Stimulated activated naive B cell treated with anti-CD40 and anti-IgM and Interleukin-4, amounts not matched to agents 10 μg/mL and 1 μg/mL and 100 μg/mL, for 72 hours (primary cell): Measurements from ENCODE around the gene ARHGAP12.
"Not testable (repeated sequence)": the region's sequence is repeated elsewhere in the genome, so short reads cannot be mapped to it uniquely, and the experiment has no call there.

Experiments
- ATAC-seq, 2 donors: fragments of 150-1000 bp; cut with Tn5 transposase; replicated peaks; 2 replicates each; pipeline ENCODE4 v1.10.0; 2021; ENCODE audit warnings: moderate library complexity in 1 of 2
- DNase-seq: peaks from one replicate; pipeline ENCODE4 v3.0.0; 2021
- H3K27ac Mint-ChIP-seq: one replicate; pipeline ENCODE4 v1.8.0; 2022; ENCODE audit warnings: mild to moderate bottlenecking, mixed read lengths
- H3K27me3 Mint-ChIP-seq, 2 donors: one replicate each; pipeline ENCODE4 v1.8.0; 2022; ENCODE audit warnings: mixed read lengths in 2 of 2
- H3K36me3 Mint-ChIP-seq, 2 donors: one replicate each; pipeline ENCODE4 v1.8.0; 2022; ENCODE audit warnings: mixed read lengths in 2 of 2, mild to moderate bottlenecking in 1 of 2
- H3K4me1 Mint-ChIP-seq, 2 donors: one replicate each; pipeline ENCODE4 v1.8.0; 2022; ENCODE audit warnings: mixed read lengths in 2 of 2, mild to moderate bottlenecking in 1 of 2
- H3K4me3 Mint-ChIP-seq, 2 donors: one replicate each; pipeline ENCODE4 v1.8.0; 2022; ENCODE audit warnings: mild to moderate bottlenecking in 2 of 2, mixed read lengths in 2 of 2, moderate library complexity in 1 of 2
- H3K9me3 Mint-ChIP-seq, 2 donors: one replicate each; pipeline ENCODE4 v1.8.0; 2022; ENCODE audit warnings: mixed read lengths in 2 of 2, mild to moderate bottlenecking in 1 of 2

Gene ARHGAP12, protein sequence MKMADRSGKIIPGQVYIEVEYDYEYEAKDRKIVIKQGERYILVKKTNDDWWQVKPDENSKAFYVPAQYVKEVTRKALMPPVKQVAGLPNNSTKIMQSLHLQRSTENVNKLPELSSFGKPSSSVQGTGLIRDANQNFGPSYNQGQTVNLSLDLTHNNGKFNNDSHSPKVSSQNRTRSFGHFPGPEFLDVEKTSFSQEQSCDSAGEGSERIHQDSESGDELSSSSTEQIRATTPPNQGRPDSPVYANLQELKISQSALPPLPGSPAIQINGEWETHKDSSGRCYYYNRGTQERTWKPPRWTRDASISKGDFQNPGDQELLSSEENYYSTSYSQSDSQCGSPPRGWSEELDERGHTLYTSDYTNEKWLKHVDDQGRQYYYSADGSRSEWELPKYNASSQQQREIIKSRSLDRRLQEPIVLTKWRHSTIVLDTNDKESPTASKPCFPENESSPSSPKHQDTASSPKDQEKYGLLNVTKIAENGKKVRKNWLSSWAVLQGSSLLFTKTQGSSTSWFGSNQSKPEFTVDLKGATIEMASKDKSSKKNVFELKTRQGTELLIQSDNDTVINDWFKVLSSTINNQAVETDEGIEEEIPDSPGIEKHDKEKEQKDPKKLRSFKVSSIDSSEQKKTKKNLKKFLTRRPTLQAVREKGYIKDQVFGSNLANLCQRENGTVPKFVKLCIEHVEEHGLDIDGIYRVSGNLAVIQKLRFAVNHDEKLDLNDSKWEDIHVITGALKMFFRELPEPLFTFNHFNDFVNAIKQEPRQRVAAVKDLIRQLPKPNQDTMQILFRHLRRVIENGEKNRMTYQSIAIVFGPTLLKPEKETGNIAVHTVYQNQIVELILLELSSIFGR

DNA sequence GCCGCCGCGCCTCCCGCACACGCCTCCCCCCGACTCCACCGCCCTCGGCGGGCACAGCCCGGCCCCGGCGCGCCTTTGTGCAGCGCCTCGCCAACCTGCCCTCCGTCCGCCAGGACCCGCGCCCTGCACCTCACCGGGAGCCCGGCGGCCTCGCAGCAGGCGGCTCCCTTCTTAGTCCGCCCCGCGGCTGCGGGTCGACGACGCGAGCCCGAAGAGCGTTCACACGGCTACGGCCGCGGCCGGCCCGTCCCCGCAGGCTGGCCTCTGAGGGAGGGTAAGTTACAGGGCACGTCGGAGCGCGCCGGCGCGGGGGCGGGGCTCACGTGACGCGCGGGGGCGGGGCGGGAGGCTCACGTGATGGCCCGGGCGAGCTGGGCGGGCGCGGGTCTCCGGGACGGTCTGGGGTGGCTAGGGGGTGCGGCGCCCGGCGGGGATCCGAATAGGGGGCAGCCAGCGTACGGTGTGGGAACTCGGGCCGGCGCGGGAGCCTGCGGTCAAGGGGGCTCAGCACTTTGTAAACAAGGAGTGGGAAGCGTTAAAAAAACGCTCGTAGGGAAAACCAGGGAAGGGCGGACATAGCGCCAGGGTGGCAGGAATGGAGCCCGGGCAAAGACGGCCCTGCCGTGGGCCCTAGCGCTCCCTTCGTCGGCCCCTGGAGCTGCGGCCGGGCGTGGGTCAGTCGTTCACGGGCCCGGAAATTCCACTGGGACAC, at the start of gene ARHGAP12:
Gene ARHGAP12, minus strand, starts transcription at position 283 of the 712 bp plus-strand sequence. CDS start 19,976 bp downstream, outside the sequence.
- peak within 1 kb of the TSS; percentile 93 for H3K27ac Mint-ChIP-seq
- peaks cover 23 to 46% of the 10 kb centered on the region in 2 donors for H3K4me1 Mint-ChIP-seq
- H3K9me3 Mint-ChIP-seq: no peaks in the 10 kb centered on the region
- DNase-seq: peak; percentile 79
- peak within 1 kb of the TSS; percentile 97 to 99 for H3K4me3 Mint-ChIP-seq
- H3K27me3 Mint-ChIP-seq: no peaks in the 10 kb centered on the region
- H3K36me3 Mint-ChIP-seq: peaks cover 0 to 2% of the 10 kb centered on the region in 2 donors
- ATAC-seq: peak; percentile 78 to 83

DNA sequence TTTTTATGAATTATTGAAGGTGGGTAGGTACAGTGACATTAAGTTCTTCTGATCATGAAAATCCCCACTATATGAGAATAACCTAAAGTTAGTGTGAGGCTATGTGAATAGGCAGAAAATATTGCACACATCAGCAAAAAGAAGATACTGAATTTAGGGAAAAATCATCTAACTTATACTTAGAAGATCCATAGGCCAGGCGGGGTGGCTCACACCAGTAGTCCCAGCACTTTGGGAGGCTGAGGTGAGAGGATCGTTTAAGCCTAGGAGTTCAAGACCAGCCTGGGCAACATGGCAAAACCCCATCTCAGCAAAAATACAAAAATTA, 49.5 kb upstream of the ARHGAP12 start:
- DNase-seq (no peak), ATAC-seq (no peak)
- Mint-ChIP-seq H3K4me1 (peaks cover 8 to 14% of the 10 kb centered on the region in 2 donors), H3K4me3 (no peak overlapping the region), H3K36me3 (peaks cover 3% of the 10 kb centered on the region in 2 donors), H3K27me3 (no peaks in the 10 kb centered on the region), H3K9me3 (peaks cover 2 to 3% of the 10 kb centered on the region in 2 donors), H3K27ac (no peak overlapping the region)

DNA sequence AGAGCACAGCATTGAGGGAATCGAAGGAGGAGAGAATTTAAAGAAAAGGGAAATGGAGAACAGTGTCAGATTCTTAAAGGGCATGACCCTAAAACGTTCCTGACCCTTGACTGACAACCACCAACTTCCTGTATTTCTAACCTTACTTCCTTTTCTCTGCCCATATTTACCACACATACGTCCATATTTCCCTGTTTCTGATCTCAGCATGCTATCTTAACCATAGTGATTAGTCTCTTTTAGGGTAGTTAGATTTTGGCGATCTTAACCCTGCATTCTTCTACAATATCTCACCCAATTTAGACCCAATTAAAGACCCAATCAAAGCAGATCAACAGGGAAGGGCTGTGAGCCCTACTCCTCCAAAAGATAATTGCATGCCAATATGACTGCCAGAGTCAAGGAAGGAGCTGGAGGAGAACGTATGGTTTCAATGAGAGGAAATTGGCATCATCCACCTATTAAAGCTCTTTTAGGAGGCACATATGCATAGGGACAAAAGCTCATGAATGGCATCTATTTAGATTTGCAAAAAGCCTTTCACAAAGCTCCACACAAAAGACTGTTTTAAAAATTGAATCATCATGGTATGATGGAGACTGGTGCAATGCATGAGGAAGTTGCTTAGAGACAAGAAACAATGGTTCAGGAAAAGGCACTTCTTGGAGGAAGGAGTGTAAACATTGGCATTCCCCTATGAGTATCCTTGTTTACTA, 49.0 kb upstream of the ARHGAP12 start:
- Mint-ChIP-seq H3K4me1 (peaks cover 8 to 14% of the 10 kb centered on the region in 2 donors), H3K36me3 (peaks cover 3% of the 10 kb centered on the region in 2 donors), H3K9me3 (peaks cover 2 to 3% of the 10 kb centered on the region in 2 donors), H3K27ac (no peak overlapping the region), H3K27me3 (no peaks in the 10 kb centered on the region), H3K4me3 (peak overlapping the region; percentile 1 to 22)
- no peak for DNase-seq
- peak; percentile 97 to 98 for ATAC-seq

DNA sequence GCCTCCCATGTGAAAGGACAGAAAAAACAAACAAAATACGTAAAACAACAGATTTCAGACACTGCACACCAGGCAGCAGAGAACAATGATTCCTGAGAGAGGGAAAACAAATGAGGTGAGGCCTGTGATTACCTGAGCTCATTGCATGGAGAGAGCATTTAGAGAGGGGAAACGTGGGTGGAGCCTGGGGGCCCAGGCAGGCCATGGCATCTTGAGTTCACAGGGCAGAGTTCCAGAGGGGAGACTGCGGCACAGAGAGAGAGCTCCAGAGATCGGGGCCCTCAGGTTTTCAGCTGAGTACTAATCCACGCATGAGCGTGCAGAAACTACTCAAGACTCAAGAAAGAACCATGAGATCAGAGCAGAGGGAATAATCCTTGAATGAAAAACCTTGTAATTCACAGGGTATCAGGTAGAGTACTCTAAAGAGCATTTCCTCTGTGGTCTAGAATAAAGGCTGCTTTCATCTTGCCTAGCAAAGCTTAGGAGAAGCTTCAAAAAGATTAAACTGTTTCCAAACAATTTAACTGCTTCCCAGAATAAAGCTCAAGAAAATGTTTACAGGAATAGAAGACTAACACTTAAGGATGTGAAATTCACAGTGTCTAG, 46.6 kb upstream of the ARHGAP12 start:
- peaks cover 8 to 14% of the 10 kb centered on the region in 2 donors for H3K4me1 Mint-ChIP-seq
- no peak for ATAC-seq
- H3K27me3 Mint-ChIP-seq: no peaks in the 10 kb centered on the region
- no peak for DNase-seq
- no peaks in the 10 kb centered on the region for H3K9me3 Mint-ChIP-seq
- peaks cover 0 to 3% of the 10 kb centered on the region in 2 donors for H3K36me3 Mint-ChIP-seq
- H3K4me3 Mint-ChIP-seq: no peak overlapping the region
- H3K27ac Mint-ChIP-seq: no peak overlapping the region

DNA sequence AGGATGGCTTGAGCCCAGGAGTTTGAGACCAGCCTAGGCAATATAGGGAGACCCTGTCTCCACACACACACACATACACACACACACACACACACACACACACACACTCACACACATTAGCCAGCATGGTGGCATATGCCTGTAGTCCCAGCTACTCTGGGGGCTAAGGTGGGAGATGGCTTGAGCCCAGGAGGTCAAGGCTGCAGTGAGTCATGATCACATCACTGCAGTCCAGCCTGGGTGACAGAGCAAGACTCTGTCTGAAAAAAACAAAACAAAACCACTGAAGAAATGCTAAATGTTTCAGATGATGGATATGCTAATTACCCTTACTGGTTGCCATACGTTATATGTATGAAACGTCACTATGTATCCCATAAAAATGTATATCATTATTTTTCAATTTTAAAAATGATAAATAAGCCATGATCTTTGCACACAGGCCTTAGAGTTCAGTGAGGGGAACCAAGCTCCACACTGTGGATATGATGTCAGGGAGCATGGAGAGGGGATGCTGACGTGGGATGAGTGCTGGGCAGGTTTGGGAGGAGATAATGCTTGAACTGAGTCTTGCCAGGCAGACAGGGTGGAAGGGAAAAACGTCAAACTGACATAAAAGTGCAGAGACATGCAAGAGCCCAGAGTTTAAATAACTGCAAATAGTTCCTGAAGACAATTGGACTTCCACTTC, 45.9 kb upstream of the ARHGAP12 start:
- no peaks in the 10 kb centered on the region for H3K9me3 Mint-ChIP-seq
- H3K4me1 Mint-ChIP-seq: peaks cover 8 to 14% of the 10 kb centered on the region in 2 donors
- DNase-seq (no peak), ATAC-seq (no peak)
- H3K27me3 Mint-ChIP-seq: no peaks in the 10 kb centered on the region
- no peak overlapping the region for H3K27ac Mint-ChIP-seq
- H3K4me3 Mint-ChIP-seq: no peak overlapping the region
- H3K36me3 Mint-ChIP-seq: peaks cover 0 to 3% of the 10 kb centered on the region in 2 donors

DNA sequence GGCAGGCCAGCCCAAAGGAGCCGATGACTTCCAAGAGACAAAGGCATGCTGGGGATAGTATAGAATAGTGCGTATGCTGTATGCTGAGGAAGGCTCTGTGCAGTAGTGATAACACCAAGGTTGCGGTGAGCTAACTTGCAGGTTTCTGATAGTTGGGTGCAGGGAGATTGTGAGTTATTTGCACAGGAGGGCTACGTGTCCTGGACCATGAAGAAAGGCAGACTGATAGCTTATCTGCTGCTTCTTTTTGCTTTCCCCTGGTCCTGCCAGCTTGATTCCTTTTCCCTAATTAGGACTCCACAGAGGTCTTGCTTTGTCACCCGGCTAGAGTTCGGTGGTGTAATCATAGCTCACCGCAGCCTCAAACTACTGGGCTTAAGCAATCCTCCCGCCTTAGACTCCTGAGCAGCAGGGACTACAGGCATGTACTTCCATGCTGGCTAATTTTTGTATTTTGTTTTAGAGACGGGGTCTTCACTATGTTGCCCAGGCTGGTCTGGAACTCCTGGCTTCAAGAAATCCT, 43.9 kb upstream of the ARHGAP12 start:
- peaks cover 0 to 3% of the 10 kb centered on the region in 2 donors for H3K36me3 Mint-ChIP-seq
- H3K27ac Mint-ChIP-seq: no peak overlapping the region
- H3K4me3 Mint-ChIP-seq: no peak overlapping the region

DNA sequence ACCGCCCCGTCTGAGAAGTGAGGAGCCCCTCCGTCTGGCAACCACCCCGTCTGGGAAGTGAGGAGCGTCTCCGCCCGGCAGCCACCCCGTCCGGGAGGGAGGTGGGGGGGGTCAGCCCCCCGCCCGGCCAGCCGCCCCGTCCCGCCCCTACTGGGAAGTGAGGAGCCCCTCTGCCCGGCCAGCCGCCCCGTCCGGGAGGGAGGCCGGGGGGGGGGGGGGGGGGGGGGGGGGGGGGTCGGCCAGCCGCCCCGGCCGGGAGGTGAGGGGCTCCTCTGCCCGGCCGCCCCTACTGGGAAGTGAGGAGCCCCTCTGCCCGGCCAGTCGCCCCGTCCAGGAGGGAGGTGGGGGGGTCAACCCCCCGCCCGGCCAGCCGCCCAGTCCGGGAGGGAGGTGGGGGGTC, 41.2 kb upstream of the ARHGAP12 start:
- H3K27me3 Mint-ChIP-seq, H3K9me3 Mint-ChIP-seq, H3K4me3 Mint-ChIP-seq, H3K4me1 Mint-ChIP-seq, ATAC-seq, H3K27ac Mint-ChIP-seq, DNase-seq, H3K36me3 Mint-ChIP-seq: not testable (repeated sequence)

More for the DNA sequence above, 43.9 kb upstream of the ARHGAP12 start:
- DNase-seq (no peak), ATAC-seq (no peak)
- Mint-ChIP-seq H3K27me3 (no peaks in the 10 kb centered on the region), H3K4me1 (peaks cover 4 to 8% of the 10 kb centered on the region in 2 donors), H3K9me3 (no peaks in the 10 kb centered on the region)

DNA sequence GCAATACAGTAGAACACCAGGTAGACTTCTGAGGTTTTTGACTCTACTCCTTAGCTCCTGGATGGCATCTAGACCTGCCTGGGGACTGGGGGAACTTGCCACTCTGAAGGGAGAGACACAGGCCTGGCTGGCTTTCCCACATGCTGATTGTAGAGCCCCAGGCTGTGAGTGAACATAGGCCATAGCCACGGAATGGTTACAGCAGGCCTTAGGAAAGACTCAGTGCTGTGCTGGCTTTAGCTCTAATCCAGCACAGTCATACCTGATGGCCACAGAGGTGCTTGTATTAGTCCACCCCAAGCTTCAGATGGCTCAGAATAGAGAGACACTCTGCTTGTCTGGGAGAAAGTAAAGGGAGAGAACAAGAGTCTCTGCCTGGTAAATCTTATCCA, 35.0 kb upstream of the ARHGAP12 start:
- no peak overlapping the region for H3K4me3 Mint-ChIP-seq
- ATAC-seq (no peak), DNase-seq (no peak)
- no peaks in the 10 kb centered on the region for H3K27me3 Mint-ChIP-seq
- H3K9me3 Mint-ChIP-seq: peaks cover 0 to 3% of the 10 kb centered on the region in 2 donors
- peaks cover 0 to 6% of the 10 kb centered on the region in 2 donors for H3K36me3 Mint-ChIP-seq
- H3K4me1 Mint-ChIP-seq: peaks cover 15 to 19% of the 10 kb centered on the region in 2 donors
- no peak overlapping the region for H3K27ac Mint-ChIP-seq

DNA sequence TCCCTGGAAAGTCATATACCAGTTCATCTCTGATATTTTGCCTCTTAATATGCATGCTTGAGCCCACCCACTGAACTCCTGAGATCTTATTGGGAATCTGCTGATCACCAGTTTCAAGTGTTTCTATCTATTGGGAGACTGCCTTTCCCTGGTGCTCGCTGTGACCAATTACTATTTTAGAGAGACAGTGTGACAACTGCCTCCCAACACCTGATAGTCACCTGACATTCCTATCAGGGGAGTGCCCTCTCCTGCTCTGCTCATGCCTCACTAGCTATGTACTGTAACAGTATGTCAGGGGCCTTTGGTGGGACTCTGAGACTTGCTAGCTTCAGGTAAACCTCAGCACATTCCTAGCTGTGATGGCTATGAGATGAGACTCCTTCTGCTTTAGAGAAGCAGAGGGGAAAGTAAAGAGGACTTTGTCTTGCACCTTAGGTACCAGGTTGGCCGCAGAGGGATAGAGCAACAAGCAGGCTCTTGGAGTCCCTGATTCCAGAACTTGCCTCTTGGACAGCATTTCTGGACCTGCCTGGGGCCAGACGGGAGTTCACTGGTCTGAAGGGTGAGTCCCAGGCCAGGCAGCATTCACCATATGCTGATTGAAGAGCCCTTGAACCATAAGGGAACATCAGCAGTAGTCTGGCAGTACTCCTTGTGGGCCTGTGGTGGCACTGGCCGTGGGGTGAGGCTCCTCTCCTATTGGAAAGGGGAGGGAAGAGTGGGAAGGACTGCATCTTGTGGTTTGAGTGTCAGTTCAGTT, 34.4 kb upstream of the ARHGAP12 start:
- Mint-ChIP-seq H3K36me3 (peaks cover 0 to 6% of the 10 kb centered on the region in 2 donors), H3K27ac (no peak overlapping the region), H3K4me1 (peaks cover 15 to 19% of the 10 kb centered on the region in 2 donors), H3K27me3 (no peaks in the 10 kb centered on the region), H3K4me3 (no peak overlapping the region), H3K9me3 (peaks cover 0 to 3% of the 10 kb centered on the region in 2 donors)
- no peak for ATAC-seq
- no peak for DNase-seq

DNA sequence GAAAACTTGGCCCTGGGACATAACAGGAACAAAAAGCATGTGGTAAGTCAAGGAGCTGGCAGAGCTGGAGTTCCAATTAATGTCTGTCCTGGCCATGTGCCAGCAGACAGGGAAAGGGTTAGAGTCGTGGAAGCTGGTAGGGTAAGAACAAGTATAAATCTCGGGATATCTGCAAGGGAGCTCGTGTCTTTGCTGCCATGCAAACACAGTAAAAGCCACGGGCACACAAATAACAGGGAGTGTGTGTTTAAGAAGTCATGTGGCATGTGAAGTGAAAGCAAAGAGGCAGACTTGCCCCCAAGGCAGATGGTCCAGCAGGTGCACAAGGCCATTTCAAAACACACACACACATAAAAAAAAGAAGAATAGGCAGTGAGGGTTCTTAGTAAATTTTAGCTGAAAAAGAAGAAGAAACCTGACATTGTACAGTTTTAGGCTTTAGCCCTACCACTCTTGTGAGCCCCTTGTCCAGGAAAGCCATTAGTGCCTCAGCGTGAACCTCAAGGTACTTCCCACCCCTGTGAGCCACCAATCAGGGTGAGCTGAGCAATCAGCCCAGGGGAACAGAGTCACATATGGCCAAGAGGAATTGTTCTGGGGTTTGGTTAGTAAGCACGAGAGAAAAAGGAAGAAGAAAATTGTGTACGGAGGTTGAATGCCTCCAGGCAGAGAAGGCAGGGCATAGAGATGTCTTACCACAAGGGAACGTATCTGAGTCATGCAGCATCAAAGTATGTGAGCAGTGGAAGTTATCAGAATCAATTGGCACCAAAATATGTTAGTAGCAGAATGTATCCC, 32.8 kb upstream of the ARHGAP12 start:
- Mint-ChIP-seq H3K4me3 (peak overlapping the region; percentile 16 to 57), H3K9me3 (peaks cover 0 to 3% of the 10 kb centered on the region in 2 donors), H3K27me3 (no peaks in the 10 kb centered on the region), H3K36me3 (peaks cover under 1 to 6% of the 10 kb centered on the region in 2 donors), H3K27ac (no peak overlapping the region), H3K4me1 (peaks cover 15 to 19% of the 10 kb centered on the region in 2 donors)
- peak; percentile 93 to 94 for ATAC-seq
- DNase-seq: peak; percentile 15

DNA sequence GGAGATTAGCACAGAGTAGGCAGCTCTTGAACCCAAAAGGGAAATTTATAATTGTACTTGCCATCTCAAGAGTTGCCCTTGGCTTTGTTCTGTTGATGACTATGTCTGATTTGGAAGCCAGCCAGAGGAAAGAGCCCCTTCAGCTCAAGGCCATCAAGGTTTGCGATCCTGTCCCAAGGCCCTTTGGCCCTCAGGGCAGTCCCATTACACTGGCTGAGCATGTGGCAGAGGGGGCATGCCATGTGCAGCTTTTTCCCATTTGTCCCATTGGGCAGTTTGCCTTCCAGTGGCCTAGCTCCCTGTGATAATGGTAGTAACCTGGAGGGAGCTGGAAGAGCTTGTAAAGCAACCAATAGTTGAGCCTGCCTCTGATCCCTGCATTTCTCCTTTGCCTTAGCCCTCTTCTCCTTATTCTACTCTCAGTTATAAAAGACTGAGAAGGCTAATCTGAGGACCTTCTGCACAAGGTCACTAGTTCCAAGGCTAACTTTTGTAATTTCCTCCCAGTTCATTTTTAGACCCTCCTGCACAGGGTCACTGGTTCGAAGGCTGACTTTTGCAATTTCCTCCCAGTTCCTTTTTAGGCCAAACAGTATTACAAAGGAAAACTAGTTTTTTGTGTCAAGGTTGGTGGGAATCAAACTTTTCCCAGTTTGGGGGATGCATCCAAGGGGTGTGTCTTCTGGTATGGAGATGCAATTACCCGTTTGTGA, 31.0 kb upstream of the ARHGAP12 start:
- DNase-seq (no peak), ATAC-seq (no peak)
- Mint-ChIP-seq H3K9me3 (peaks cover 5 to 9% of the 10 kb centered on the region in 2 donors), H3K4me3 (no peak overlapping the region), H3K36me3 (peaks cover 11 to 13% of the 10 kb centered on the region in 2 donors), H3K27ac (no peak overlapping the region), H3K27me3 (no peaks in the 10 kb centered on the region), H3K4me1 (peaks cover 15 to 19% of the 10 kb centered on the region in 2 donors)
